Upper lobe of left lung (tissue), 6 donors: ENCODE results near the gene DUS1L. TPM values are rescaled to one million over a fixed set of nuclear protein-coding genes. Genes with fewer than 3 reads are reported as not detected.
"Not testable (repeated sequence)": the region's sequence is repeated elsewhere in the genome, so short reads cannot be mapped to it uniquely, and the experiment has no call there.

Experiments
- ATAC-seq, 2 donors: fragments of 200-7000 bp; cut with Tn5 transposase; one replicate each; pipeline ENCODE4 v1.9.1; 2022; ENCODE audit warnings: mild to moderate bottlenecking in 2 of 2, moderate library complexity in 2 of 2; ENCODE audit not compliant: low FRiP score in 2 of 2
- DNase-seq, 2 donors: peaks; one replicate each; pipeline ENCODE4 v3.0.0-alpha.2; 2019 to 2020
- H3K27ac ChIP-seq, 4 donors: fragments of 200-600 bp; sonication (generic); one replicate each; pipeline ENCODE4 v1.5.1; 2016 to 2019
- H3K27me3 ChIP-seq, 4 donors: fragments of 200-600 bp; sonication (generic); one replicate each; pipeline ENCODE4 v1.5.1; 2017 to 2019
- H3K36me3 ChIP-seq, 4 donors: fragments of 200-600 bp; sonication (generic); one replicate each; pipeline ENCODE4 v1.5.1; 2016 to 2019
- H3K4me1 ChIP-seq, 4 donors: fragments of 200-600 bp; sonication (generic); one replicate each; pipeline ENCODE4 v1.5.1; 2018 to 2019
- H3K4me3 ChIP-seq, 4 donors: fragments of 200-600 bp; sonication (generic); one replicate each; pipeline ENCODE4 v1.5.1; 2017 to 2019; ENCODE audit warnings: mild to moderate bottlenecking in 2 of 4, moderate library complexity in 1 of 4
- H3K9me3 ChIP-seq, 4 donors: fragments of 200-600 bp; sonication (generic); one replicate each; pipeline ENCODE4 v1.5.1; 2018 to 2019
- EP300 ChIP-seq, 4 donors: sonication (generic); formaldehyde crosslinking; IDR thresholded peaks; one replicate each; pipeline ENCODE4 v1.5.1; 2017; ENCODE audit warnings: antibody characterized with exemption in 4 of 4, control low read depth in 2 of 4
- POLR2A ChIP-seq, 4 donors: fragments of 450-650 bp; IDR thresholded peaks; one replicate each; pipeline ENCODE4 v1.5.1; 2016 to 2017; ENCODE audit warnings: antibody characterized with exemption in 4 of 4, mild to moderate bottlenecking in 2 of 4
- POLR2AphosphoS5 ChIP-seq, 2 donors: sonication (generic); formaldehyde crosslinking; IDR thresholded peaks; one replicate each; pipeline ENCODE4 v1.5.1; 2017; ENCODE audit warnings: antibody characterized with exemption in 2 of 2
- WGBS, 2 donors: methylation state at CpG; one replicate each; pipeline ENCODE4 v1.1.5; 2017 to 2018; 5-methylcytosine and 5-hydroxymethylcytosine counted together
- total RNA-seq, 6 donors: library from RNA; depleted of rRNA in 4 of 6; stranded (reverse); fragments of >200 nt in 4 of 6; gene quantifications; one replicate each; pipeline versions ENCODE4 v1.1.0 to v1.2.1, GENCODE V29; 2016 to 2021
- TF ChIP-seq, protein P1 (sequence below), 6 experiments: fragments of 450-650 bp in 4 of 6; fragments of 200-600 bp in 2 of 6; sonication (generic) in 2 of 6; IDR thresholded peaks; one replicate each; pipeline ENCODE4 v1.5.1; 2016 to 2019; ENCODE audit warnings: antibody characterized with exemption in 6 of 6
- donor health status: DM: no; HTN: no; CAD: no; lungs with moderate emphysema.
- donor health status: DM: no; HTN: yes; CAD: no; lungs with severe emphysema.

Gene DUS1L
- total RNA-seq, 6 donors from 2014 or later, result 53.5 to 183 (median 106) TPM

DNA sequence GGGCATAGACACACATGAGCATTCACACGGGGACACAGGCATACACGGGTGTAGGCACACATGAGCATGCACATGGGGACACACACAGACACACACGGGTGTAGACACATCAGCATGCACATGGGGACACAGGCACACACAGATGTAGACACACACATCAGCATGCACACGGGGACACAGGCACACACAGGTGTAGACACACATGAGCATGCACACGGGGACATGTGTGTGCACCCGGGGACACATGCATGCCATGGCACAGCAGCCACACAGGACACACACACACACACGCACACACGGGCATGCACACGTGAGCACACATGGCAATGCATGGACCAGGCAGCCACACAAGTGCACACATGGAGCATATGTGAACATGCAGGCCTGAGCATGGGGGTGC is 23.0 kb downstream of the DUS1L start:
- no peak overlapping the region for H3K27ac ChIP-seq
- DNase-seq, result peak in 1 of 2 donors; percentile 27
- H3K4me1 ChIP-seq, result peaks cover 0 to 9% (median 5%) of the 10 kb centered on the region in 4 donors
- H3K9me3 ChIP-seq, result no peaks in the 10 kb centered on the region
- WGBS, 2 donors, result 62 to 95% methylated on average over 2 to 9 of the region's 9 CpGs
- H3K27me3 ChIP-seq, result no peaks in the 10 kb centered on the region
- peaks cover 0 to 10% (median 3%) of the 10 kb centered on the region in 4 donors for H3K36me3 ChIP-seq
- ATAC-seq, result no peak
- TF ChIP-seq POLR2A (IDR thresholded peaks at IDR 0.05) (no peak), EP300 (IDR thresholded peaks at IDR 0.05) (no peak), POLR2AphosphoS5 (IDR thresholded peaks at IDR 0.05) (no peak)
- TF ChIP-seq, protein P1, sequence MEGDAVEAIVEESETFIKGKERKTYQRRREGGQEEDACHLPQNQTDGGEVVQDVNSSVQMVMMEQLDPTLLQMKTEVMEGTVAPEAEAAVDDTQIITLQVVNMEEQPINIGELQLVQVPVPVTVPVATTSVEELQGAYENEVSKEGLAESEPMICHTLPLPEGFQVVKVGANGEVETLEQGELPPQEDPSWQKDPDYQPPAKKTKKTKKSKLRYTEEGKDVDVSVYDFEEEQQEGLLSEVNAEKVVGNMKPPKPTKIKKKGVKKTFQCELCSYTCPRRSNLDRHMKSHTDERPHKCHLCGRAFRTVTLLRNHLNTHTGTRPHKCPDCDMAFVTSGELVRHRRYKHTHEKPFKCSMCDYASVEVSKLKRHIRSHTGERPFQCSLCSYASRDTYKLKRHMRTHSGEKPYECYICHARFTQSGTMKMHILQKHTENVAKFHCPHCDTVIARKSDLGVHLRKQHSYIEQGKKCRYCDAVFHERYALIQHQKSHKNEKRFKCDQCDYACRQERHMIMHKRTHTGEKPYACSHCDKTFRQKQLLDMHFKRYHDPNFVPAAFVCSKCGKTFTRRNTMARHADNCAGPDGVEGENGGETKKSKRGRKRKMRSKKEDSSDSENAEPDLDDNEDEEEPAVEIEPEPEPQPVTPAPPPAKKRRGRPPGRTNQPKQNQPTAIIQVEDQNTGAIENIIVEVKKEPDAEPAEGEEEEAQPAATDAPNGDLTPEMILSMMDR (IDR thresholded peaks at IDR 0.05), result no peak
- no peak overlapping the region for H3K4me3 ChIP-seq

DNA sequence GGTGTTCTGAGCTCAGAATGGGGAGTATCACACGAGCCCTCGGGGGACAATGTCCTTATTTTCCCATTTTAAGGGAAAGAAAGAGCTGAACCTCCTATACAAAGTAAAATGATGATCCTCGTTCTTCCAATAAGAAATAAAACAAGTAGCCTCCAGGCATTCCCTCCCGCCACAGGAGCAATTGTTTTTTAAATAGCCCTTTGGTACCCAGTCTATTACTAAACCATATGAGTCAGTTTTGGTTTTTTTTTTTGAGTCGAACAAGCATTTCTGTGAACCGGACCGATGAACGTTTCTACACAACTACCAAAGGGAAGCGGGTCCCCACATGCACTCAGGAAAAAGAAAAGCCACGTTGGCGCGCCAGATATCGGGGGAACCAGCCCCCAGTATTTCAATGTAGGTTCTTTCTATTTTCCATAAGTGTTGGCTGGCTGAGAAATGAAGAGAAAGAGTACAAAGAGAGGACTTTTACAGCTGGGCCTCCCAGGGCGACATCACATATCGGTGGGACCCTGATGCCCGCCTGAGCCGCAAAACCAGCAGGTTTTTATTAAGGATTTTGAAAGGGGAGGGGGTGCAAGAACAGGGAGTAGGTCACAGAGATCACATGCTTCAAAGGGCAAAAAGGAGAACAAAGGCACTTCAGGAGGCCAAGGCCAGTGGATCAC is 24.3 kb downstream of the DUS1L start:
- H3K4me3 ChIP-seq, result no peak overlapping the region
- no peak for ATAC-seq
- no peaks in the 10 kb centered on the region for H3K36me3 ChIP-seq

DNA sequence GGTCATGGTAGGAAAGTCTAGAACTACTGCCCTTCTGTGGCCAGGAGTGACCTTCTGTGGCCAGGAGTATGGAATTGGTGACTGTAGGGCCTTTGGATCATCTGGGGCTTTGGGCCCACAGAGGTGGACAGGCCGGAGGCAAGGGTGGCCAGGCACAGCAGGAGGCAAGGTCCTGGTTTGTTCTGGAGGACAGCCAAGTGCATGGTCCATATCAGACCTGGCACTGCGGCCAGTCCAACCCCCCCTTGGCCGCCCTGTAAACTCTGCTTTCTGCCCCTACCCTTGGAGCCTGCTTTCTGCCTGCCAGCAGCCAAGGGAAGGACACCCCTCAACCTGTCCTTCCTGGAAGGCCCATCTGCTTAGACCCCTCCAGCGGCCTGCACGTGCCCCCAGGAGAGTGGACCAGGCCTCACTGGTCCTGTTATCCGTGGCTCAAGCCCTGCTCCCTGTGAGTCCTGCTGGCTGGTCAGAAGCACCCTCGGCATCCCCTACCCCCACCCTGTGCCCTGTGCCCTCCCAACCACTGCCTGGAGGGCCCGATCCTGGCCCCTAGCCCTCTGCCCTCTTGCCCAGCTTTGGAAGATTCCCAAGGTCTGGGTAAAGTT is 25.8 kb downstream of the DUS1L start:
- DNase-seq (peak in 1 of 2 donors; percentile 36), ATAC-seq (no peak)
- Histone ChIP-seq H3K9me3 (no peaks in the 10 kb centered on the region), H3K27me3 (no peaks in the 10 kb centered on the region), H3K4me3 (no peak overlapping the region), H3K36me3 (peaks cover 0 to 13% (median 0%) of the 10 kb centered on the region in 4 donors), H3K27ac (no peak overlapping the region), H3K4me1 (peaks cover 14 to 26% (median 19%) of the 10 kb centered on the region in 4 donors)
- TF ChIP-seq POLR2A (IDR thresholded peaks at IDR 0.05), result no peak
- TF ChIP-seq EP300 (IDR thresholded peaks at IDR 0.05), result no peak
- TF ChIP-seq, protein P1 (IDR thresholded peaks at IDR 0.05), result no peak
- TF ChIP-seq POLR2AphosphoS5 (IDR thresholded peaks at IDR 0.05), result no peak
- 96 to 97% methylated on average over 5 to 8 of the region's 8 CpGs for WGBS, 2 donors

More for the DNA sequence above, 24.3 kb downstream of the DUS1L start:
- 86% methylated on average over 17 of the region's 17 CpGs for WGBS, 2 donors
- Histone ChIP-seq H3K27me3 (no peaks in the 10 kb centered on the region), H3K27ac (no peak overlapping the region), H3K4me1 (peaks cover 6 to 18% (median 13%) of the 10 kb centered on the region in 4 donors), H3K9me3 (no peaks in the 10 kb centered on the region)
- TF ChIP-seq POLR2AphosphoS5 (IDR thresholded peaks at IDR 0.05), result no peak
- no peak for TF ChIP-seq POLR2A (IDR thresholded peaks at IDR 0.05)
- TF ChIP-seq, protein P1 (IDR thresholded peaks at IDR 0.05), result no peak
- TF ChIP-seq EP300 (IDR thresholded peaks at IDR 0.05), result no peak
- peak in 1 of 2 donors; percentile 2 for DNase-seq

DNA sequence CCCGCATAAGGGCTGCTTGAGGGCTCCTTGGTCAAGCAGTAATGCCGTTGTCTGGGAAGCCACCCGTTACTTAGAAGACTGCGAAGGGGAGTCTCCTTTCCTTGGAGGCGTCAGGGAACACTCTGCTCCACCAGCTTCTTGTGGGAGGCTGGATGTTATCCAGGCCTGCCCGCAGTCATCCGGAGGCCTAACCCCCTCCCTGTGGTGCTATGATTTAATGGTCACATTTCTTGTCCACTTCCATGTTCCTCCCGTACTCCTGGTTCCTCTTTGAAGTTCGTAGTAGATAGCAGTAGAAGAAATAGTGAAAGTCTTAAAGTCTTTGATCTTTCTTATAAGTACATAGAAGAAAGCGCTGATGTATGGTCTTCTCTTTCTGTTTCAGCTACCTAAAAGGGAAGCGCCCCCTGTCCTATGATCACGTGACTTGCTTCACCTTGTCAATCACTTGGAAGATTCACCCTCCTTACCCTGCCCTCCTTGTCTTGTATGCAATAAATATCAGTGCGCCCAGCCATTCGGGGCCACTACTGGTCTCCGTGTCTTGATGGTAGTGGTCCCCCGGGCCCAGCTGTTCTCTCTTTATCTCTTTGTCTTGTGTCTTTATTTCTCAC is 26.7 kb downstream of the DUS1L start:
- WGBS, 2 donors, result 79 to 86% methylated on average over 16 of the region's 16 CpGs
- not testable (repeated sequence) for H3K27ac ChIP-seq, ATAC-seq, H3K4me3 ChIP-seq, H3K9me3 ChIP-seq, H3K27me3 ChIP-seq, DNase-seq
- Histone ChIP-seq H3K36me3 (peaks cover 0 to 13% (median 0%) of the 10 kb centered on the region in 4 donors), H3K4me1 (peaks cover 14 to 26% (median 19%) of the 10 kb centered on the region in 4 donors)

DNA sequence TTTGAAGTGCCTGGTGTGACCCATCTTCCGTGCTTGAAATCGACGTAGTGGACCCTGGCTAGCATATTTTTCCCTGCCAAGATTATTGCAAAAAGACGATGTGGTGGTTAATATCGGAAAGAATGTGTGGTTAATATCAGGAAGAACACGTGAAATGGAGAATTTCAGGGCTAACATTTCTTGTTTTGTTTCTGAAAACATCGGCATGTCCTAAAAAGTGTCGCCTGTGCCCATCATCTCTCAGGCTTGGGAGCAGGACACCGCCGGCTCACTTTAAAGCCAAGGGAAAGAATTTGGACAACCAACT is 27.8 kb downstream of the DUS1L start:
- TF ChIP-seq, protein P1 (IDR thresholded peaks at IDR 0.05), result no peak
- TF ChIP-seq POLR2AphosphoS5 (IDR thresholded peaks at IDR 0.05), result no peak
- TF ChIP-seq POLR2A (IDR thresholded peaks at IDR 0.05), result no peak
- TF ChIP-seq EP300 (IDR thresholded peaks at IDR 0.05), result no peak
- 6 to 8% methylated on average over 10 of the region's 10 CpGs for WGBS, 2 donors
- Histone ChIP-seq H3K9me3 (no peaks in the 10 kb centered on the region), H3K4me3 (peak overlapping the region in 3 of 4 donors; percentile 64 to 78 (median 77)), H3K27me3 (no peaks in the 10 kb centered on the region), H3K27ac (peak overlapping the region; percentile 90 to 94 (median 90)), H3K4me1 (peaks cover 14 to 26% (median 19%) of the 10 kb centered on the region in 4 donors), H3K36me3 (peaks cover 0 to 13% (median 0%) of the 10 kb centered on the region in 4 donors)
- DNase-seq (no peak), ATAC-seq (no peak)
